GM12892 (cell line): ENCODE measurements around the gene PREX1.

ENCODE experiments used
- POLR2A ChIP-seq: IDR thresholded peaks from 2 replicates; pipeline ENCODE4 v1.6.1; 2011; ENCODE audit warnings: low read depth, low read length, control low read depth
- POLR2AphosphoS5 ChIP-seq: IDR thresholded peaks from 2 replicates; pipeline ENCODE4 v1.6.1; 2011; ENCODE audit warnings: low read depth, low read length, control low read depth

- TF ChIP-seq POLR2A (no peak), POLR2AphosphoS5 (no peak)
These were observed 243.3 kb downstream of the PREX1 start for GRCh38 chr20:48584391-48585060.
